HUES64 (cell line): Measurements from ENCODE around the gene SDCBP2.

Experiments used
- H3K27ac ChIP-seq: 2 replicates; pipeline ENCODE4 v1.7.0; 2013; ENCODE audit warnings: low read depth, low read length, inconsistent platforms
- H3K27me3 ChIP-seq: 2 replicates; pipeline ENCODE4 v1.6.1; 2013; ENCODE audit warnings: mild to moderate bottlenecking, low read length; ENCODE audit not compliant: insufficient read depth
- H3K36me3 ChIP-seq: 2 replicates; pipeline ENCODE4 v1.6.1; 2013; ENCODE audit warnings: mild to moderate bottlenecking, low read length; ENCODE audit not compliant: insufficient read depth
- H3K4me1 ChIP-seq: 2 replicates; pipeline ENCODE4 v1.6.1; 2013; ENCODE audit warnings: mild to moderate bottlenecking, low read length, moderate library complexity; ENCODE audit not compliant: insufficient read depth
- H3K4me3 ChIP-seq: 2 replicates; pipeline ENCODE4 v1.5.1; 2013; ENCODE audit warnings: mild to moderate bottlenecking, low read length, moderate library complexity
- H3K9ac ChIP-seq: 2 replicates; pipeline ENCODE4 v1.6.1; 2013; ENCODE audit warnings: mild to moderate bottlenecking, low read depth, low read length
- H3K9me3 ChIP-seq: 2 replicates; pipeline ENCODE4 v1.6.1; 2013; ENCODE audit warnings: low read depth, low read length; ENCODE audit not compliant: insufficient read depth
- WGBS: fragments of 150-250, 120-280 bp; methylation state at CpG from one replicate; pipeline ENCODE4 v1.1.7; 2013; ENCODE audit warnings: missing lambda C conversion rate; 5-methylcytosine and 5-hydroxymethylcytosine counted together

The SDCBP2 gene

GRCh38 chr20:1327827-1328679 is 886 bp downstream of the SDCBP2 start:
- Histone ChIP-seq H3K9me3 (no peaks in the 10 kb centered on the region), H3K36me3 (peaks cover 9% of the 10 kb centered on the region), H3K4me1 (peaks cover 7% of the 10 kb centered on the region; the same call in 1 of the 2 replicates), H3K27ac (no peak overlapping the region), H3K4me3 (no peak overlapping the region), H3K27me3 (no peaks in the 10 kb centered on the region), H3K9ac (no peak overlapping the region)
- WGBS: 93% methylated on average over 7 of the region's 7 CpGs

GRCh38 chr20:1327241-1327653 is 1.7 kb downstream of the SDCBP2 start:
- Histone ChIP-seq H3K27me3 (no peaks in the 10 kb centered on the region), H3K27ac (no peak overlapping the region), H3K4me1 (peaks cover 7% of the 10 kb centered on the region; the same call in 1 of the 2 replicates), H3K9ac (no peak overlapping the region), H3K9me3 (no peaks in the 10 kb centered on the region), H3K4me3 (no peak overlapping the region), H3K36me3 (peaks cover 3% of the 10 kb centered on the region; the same call in 1 of the 2 replicates)
- WGBS: 91% methylated on average over 8 of the region's 8 CpGs

- Histone ChIP-seq H3K9me3 (no peaks in the 10 kb centered on the region), H3K27me3 (no peaks in the 10 kb centered on the region), H3K4me3 (peak overlapping the region; percentile 95), H3K4me1 (peaks cover 7% of the 10 kb centered on the region; the same call in 1 of the 2 replicates), H3K27ac (peak overlapping the region; percentile 91), H3K36me3 (no peaks in the 10 kb centered on the region), H3K9ac (peak overlapping the region; percentile 98)
- 48% methylated on average over 10 of the region's 10 CpGs for WGBS
Observed at GRCh38 chr20:1326031-1326930, 2.7 kb downstream of the SDCBP2 start.

GRCh38 chr20:1325173-1326030 is 3.5 kb downstream of the SDCBP2 start:
- Histone ChIP-seq H3K27ac (peak overlapping the region; percentile 91), H3K27me3 (no peaks in the 10 kb centered on the region), H3K36me3 (no peaks in the 10 kb centered on the region), H3K9me3 (no peaks in the 10 kb centered on the region), H3K4me3 (peak overlapping the region; percentile 95), H3K4me1 (peaks cover 7% of the 10 kb centered on the region; the same call in 1 of the 2 replicates), H3K9ac (peak overlapping the region; percentile 98)
- under 1% methylated on average over 56 of the region's 56 CpGs for WGBS

- Histone ChIP-seq H3K9me3 (no peaks in the 10 kb centered on the region), H3K4me1 (peaks cover 7% of the 10 kb centered on the region; the same call in 1 of the 2 replicates), H3K9ac (peak overlapping the region; percentile 98; the same call in 1 of the 2 replicates), H3K36me3 (no peaks in the 10 kb centered on the region), H3K27ac (no peak overlapping the region), H3K4me3 (peak overlapping the region; percentile 95), H3K27me3 (no peaks in the 10 kb centered on the region)
- 46% methylated on average over 15 of the region's 15 CpGs for WGBS
Observed at GRCh38 chr20:1324598-1325172, 4.3 kb downstream of the SDCBP2 start.

- peaks cover 7% of the 10 kb centered on the region; the same call in 1 of the 2 replicates for H3K4me1 ChIP-seq
- WGBS: 91% methylated on average over 12 of the region's 12 CpGs
- no peak overlapping the region for H3K4me3 ChIP-seq
- H3K9me3 ChIP-seq: no peaks in the 10 kb centered on the region
- H3K36me3 ChIP-seq: no peaks in the 10 kb centered on the region
- no peak overlapping the region for H3K27ac ChIP-seq
- H3K9ac ChIP-seq: no peak overlapping the region
- no peaks in the 10 kb centered on the region for H3K27me3 ChIP-seq
Observed at GRCh38 chr20:1323830-1324597, 4.9 kb downstream of the SDCBP2 start.

GRCh38 chr20:1323256-1323655 is 5.7 kb downstream of the SDCBP2 start:
- Histone ChIP-seq H3K4me1 (peaks cover 7% of the 10 kb centered on the region; the same call in 1 of the 2 replicates), H3K9ac (no peak overlapping the region), H3K9me3 (no peaks in the 10 kb centered on the region), H3K27ac (no peak overlapping the region), H3K4me3 (no peak overlapping the region), H3K36me3 (no peaks in the 10 kb centered on the region), H3K27me3 (no peaks in the 10 kb centered on the region)
- WGBS: 91% methylated on average over 6 of the region's 6 CpGs

- no peak overlapping the region for H3K9ac ChIP-seq
- peaks cover 7% of the 10 kb centered on the region; the same call in 1 of the 2 replicates for H3K4me1 ChIP-seq
- no peaks in the 10 kb centered on the region for H3K9me3 ChIP-seq
- no peak overlapping the region for H3K27ac ChIP-seq
- WGBS: 89% methylated on average over 11 of the region's 11 CpGs
- H3K4me3 ChIP-seq: no peak overlapping the region
- no peaks in the 10 kb centered on the region for H3K36me3 ChIP-seq
- no peaks in the 10 kb centered on the region for H3K27me3 ChIP-seq
Observed at GRCh38 chr20:1322511-1323245, 6.3 kb downstream of the SDCBP2 start.

GRCh38 chr20:1321654-1321939 is 7.3 kb downstream of the SDCBP2 start:
- peaks cover 7% of the 10 kb centered on the region; the same call in 1 of the 2 replicates for H3K4me1 ChIP-seq
- no peak overlapping the region for H3K9ac ChIP-seq
- H3K4me3 ChIP-seq: no peak overlapping the region
- no peaks in the 10 kb centered on the region for H3K27me3 ChIP-seq
- H3K36me3 ChIP-seq: no peaks in the 10 kb centered on the region
- no peaks in the 10 kb centered on the region for H3K9me3 ChIP-seq
- H3K27ac ChIP-seq: no peak overlapping the region
- 85% methylated on average over 4 of the region's 4 CpGs for WGBS
